Stomach (tissue), 19 donors: ENCODE measurements around the gene ACER1. TPM values are rescaled to one million over a fixed set of nuclear protein-coding genes. Genes with fewer than 3 reads are reported as not detected.

ENCODE experiments used
- DNase-seq, 2 donors: peaks; one replicate each; pipeline versions ENCODE4 v3.0.0 to v3.0.0-alpha.2; 2013 to 2019
- H3K27ac ChIP-seq, 5 donors: fragments of 200-600 bp in 4 of 5; sonication (generic) in 4 of 5; one replicate each; pipeline ENCODE4 v1.5.1; 2013 to 2019; ENCODE audit warnings: mild to moderate bottlenecking in 1 of 5, moderate library complexity in 1 of 5
- H3K27me3 ChIP-seq, 3 donors: fragments of 200-600 bp; sonication (generic); one replicate each; pipeline ENCODE4 v1.5.1; 2017 to 2019; ENCODE audit warnings: mixed run types in 1 of 3
- H3K36me3 ChIP-seq, 4 donors: fragments of 200-600 bp; sonication (generic); 1 replicate in 3 of 4; 2 replicates in 1 of 4; pipeline ENCODE4 v1.5.1; 2016 to 2019
- H3K4me1 ChIP-seq, 4 donors: fragments of 200-600 bp; sonication (generic); one replicate each; pipeline ENCODE4 v1.5.1; 2016 to 2019
- H3K4me3 ChIP-seq, 4 donors: fragments of 200-600 bp; sonication (generic) in 3 of 4; one replicate each; pipeline ENCODE4 v1.5.1; 2016 to 2019; ENCODE audit warnings: mild to moderate bottlenecking in 1 of 4
- H3K9me3 ChIP-seq, 4 donors: fragments of 200-600 bp; sonication (generic); one replicate each; pipeline ENCODE4 v1.5.1; 2016 to 2019
- CTCF ChIP-seq, 7 experiments: fragments of 450-650 bp in 4 of 7; fragments of 200-600 bp in 3 of 7; sonication (generic) in 3 of 7; IDR thresholded peaks; one replicate each; pipeline ENCODE4 v1.5.1; 2016 to 2019; ENCODE audit warnings: antibody characterized with exemption in 7 of 7, control low read depth in 2 of 7, mild to moderate bottlenecking in 1 of 7
- EP300 ChIP-seq: sonication (generic); formaldehyde crosslinking; IDR thresholded peaks from one replicate; pipeline ENCODE4 v1.6.1; 2017; ENCODE audit warnings: antibody characterized with exemption
- POLR2A ChIP-seq, 4 donors: fragments of 450-650 bp; IDR thresholded peaks; one replicate each; pipeline ENCODE4 v1.6.1; 2016; ENCODE audit warnings: antibody characterized with exemption in 4 of 4, control low read depth in 2 of 4, mild to moderate bottlenecking in 1 of 4, moderate library complexity in 1 of 4
- POLR2AphosphoS5 ChIP-seq, 3 donors: sonication (generic); formaldehyde crosslinking; IDR thresholded peaks; one replicate each; pipeline ENCODE4 v1.6.1; 2016; ENCODE audit warnings: antibody characterized with exemption in 3 of 3
- WGBS, 5 donors: extraction: QIAGEN DNeasy Blood & Tissue Kit in 3 of 5; methylation state at CpG; one replicate each; pipeline versions ENCODE4 v1.1.5 to v1.1.7; 2013 to 2018; 5-methylcytosine and 5-hydroxymethylcytosine counted together
- intact Hi-C: fragments of 100-400 bp; cut with DNase I; formaldehyde crosslinking; loops from one replicate; pipeline ENCODE4 v1.15.1; 2023; ENCODE audit warnings: low total_unique reads
- long read RNA-seq, 10 donors: transcript quantifications; one replicate each; lab custom pipeline, GENCODE V29; 2026
- polyA plus RNA-seq, 3 donors: library from polyadenylated mRNA; stranded (reverse); fragments of 200-250 nt; gene quantifications; one replicate each; pipeline ENCODE4 v1.2.3, GENCODE V29; 2013
- total RNA-seq, 5 donors: library from RNA; depleted of rRNA; stranded (reverse); fragments of >200 nt; gene quantifications; one replicate each; pipeline versions ENCODE4 v1.1.0 to v1.2.3, GENCODE V29; 2014 to 2016
- donor health status: healthy with polysubstance abuse.
- donor health status: Bipolar disorder and iron deficiency.
- donor health status: healthy.

ACER1 gene
- total RNA-seq (1 to 10 TPM in 1 of 5 donors, not detected in 4; 3.5 TPM), polyA plus RNA-seq (under 1 TPM in 1 of 3 donors, not detected in 2; 0.08 TPM)
- long read RNA-seq, donor 1, result 0 reads
- long read RNA-seq, donor 2, result 0 reads
- long read RNA-seq, donor 3, result 0 reads
- long read RNA-seq, donor 4, result 0 reads
- long read RNA-seq, donor 5, result 0 reads
- long read RNA-seq, donor 6, result 0 reads
- long read RNA-seq, donor 7, result 0 reads
- long read RNA-seq, donor 8, partial matches to known transcripts, result 33 of 62 reads
- long read RNA-seq, donor 8, other reads (novel, unspliced or antisense), result 29 of 62 reads
- long read RNA-seq, donor 9, result 0 reads
- long read RNA-seq, donor 10, result 0 reads

- Histone ChIP-seq H3K4me1 (no peaks in the 10 kb centered on the region), H3K36me3 (no peaks in the 10 kb centered on the region), H3K4me3 (no peak within 1 kb of the TSS), H3K9me3 (no peaks in the 10 kb centered on the region), H3K27me3 (no peaks in the 10 kb centered on the region), H3K27ac (no peak within 1 kb of the TSS)
- intact Hi-C loops, result no loop called here
- no peak for DNase-seq
- WGBS, 5 donors, result 44 to 72% (median 54%) methylated on average over 13 to 17 of the region's 17 CpGs
- no peak for TF ChIP-seq CTCF (IDR thresholded peaks at IDR 0.05)
- no peak for TF ChIP-seq POLR2AphosphoS5 (IDR thresholded peaks at IDR 0.05)
- TF ChIP-seq EP300, result no peak
- TF ChIP-seq POLR2A (IDR thresholded peaks at IDR 0.05), result no peak
These were observed at the start of gene ACER1 for GRCh38 chr19:6333439-6333838. Gene ACER1 (minus strand): TSS chr19:6333612. CDS start chr19:6333551, 61 bp downstream.

GRCh38 chr19:6383188-6383587, 49.8 kb upstream of the ACER1 start:
- TF ChIP-seq POLR2A (IDR thresholded peaks at IDR 0.05), result no peak
- no peak for TF ChIP-seq EP300
- TF ChIP-seq POLR2AphosphoS5 (IDR thresholded peaks at IDR 0.05), result no peak
- no peak for TF ChIP-seq CTCF (IDR thresholded peaks at IDR 0.05)
- 93 to 98% (median 95%) methylated on average over 19 of the region's 19 CpGs for WGBS, 5 donors
- H3K36me3 ChIP-seq, result peaks cover 65 to 100% (median 100%) of the 10 kb centered on the region in 4 donors
- no peaks in the 10 kb centered on the region for H3K27me3 ChIP-seq
- intact Hi-C loops, result no loop called here
- H3K4me1 ChIP-seq, result peaks cover 0 to 4% (median under 1%) of the 10 kb centered on the region in 4 donors
- H3K9me3 ChIP-seq, result no peaks in the 10 kb centered on the region
- no peak overlapping the region for H3K4me3 ChIP-seq
- H3K27ac ChIP-seq, result no peak overlapping the region
- DNase-seq, result no peak

- Histone ChIP-seq H3K27ac (no peak overlapping the region), H3K4me1 (peaks cover 0 to 22% (median 3%) of the 10 kb centered on the region in 4 donors), H3K4me3 (no peak overlapping the region), H3K36me3 (peaks cover 52 to 84% (median 80%) of the 10 kb centered on the region in 4 donors), H3K27me3 (no peaks in the 10 kb centered on the region), H3K9me3 (no peaks in the 10 kb centered on the region)
- TF ChIP-seq POLR2A (IDR thresholded peaks at IDR 0.05), result no peak
- TF ChIP-seq CTCF (IDR thresholded peaks at IDR 0.05), result no peak
- TF ChIP-seq POLR2AphosphoS5 (IDR thresholded peaks at IDR 0.05), result no peak
- no peak for TF ChIP-seq EP300
- intact Hi-C loops, result no loop called here
- no peak for DNase-seq
- WGBS, 5 donors, result 96 to 97% (median 97%) methylated on average over 37 to 40 of the region's 40 CpGs
These were observed 47.8 kb upstream of the ACER1 start for GRCh38 chr19:6381030-6381750.

- intact Hi-C loops, result no loop called here
- 76 to 99% (median 95%) methylated on average over 3 of the region's 3 CpGs for WGBS, 5 donors
- no peak for DNase-seq
- no peak overlapping the region for H3K4me3 ChIP-seq
- peaks cover 48 to 84% (median 76%) of the 10 kb centered on the region in 4 donors for H3K36me3 ChIP-seq
- no peaks in the 10 kb centered on the region for H3K27me3 ChIP-seq
- peaks cover 0 to 35% (median 5%) of the 10 kb centered on the region in 4 donors for H3K4me1 ChIP-seq
- H3K27ac ChIP-seq, result no peak overlapping the region
- TF ChIP-seq POLR2AphosphoS5 (IDR thresholded peaks at IDR 0.05) (no peak), POLR2A (IDR thresholded peaks at IDR 0.05) (no peak), CTCF (IDR thresholded peaks at IDR 0.05) (no peak), EP300 (no peak)
- no peaks in the 10 kb centered on the region for H3K9me3 ChIP-seq
These were observed 46.3 kb upstream of the ACER1 start for GRCh38 chr19:6379744-6380143.
